HG02623 (cell line): ENCODE measurements around the gene EXD1.

Source experiments
- ATAC-seq: cut with Tn5 transposase; IDR thresholded peaks from one replicate; pipeline ENCODE4 v1.9.1; 2021; ENCODE audit warnings: moderate library complexity; ENCODE audit not compliant: unreplicated experiment

Gene EXD1

DNA sequence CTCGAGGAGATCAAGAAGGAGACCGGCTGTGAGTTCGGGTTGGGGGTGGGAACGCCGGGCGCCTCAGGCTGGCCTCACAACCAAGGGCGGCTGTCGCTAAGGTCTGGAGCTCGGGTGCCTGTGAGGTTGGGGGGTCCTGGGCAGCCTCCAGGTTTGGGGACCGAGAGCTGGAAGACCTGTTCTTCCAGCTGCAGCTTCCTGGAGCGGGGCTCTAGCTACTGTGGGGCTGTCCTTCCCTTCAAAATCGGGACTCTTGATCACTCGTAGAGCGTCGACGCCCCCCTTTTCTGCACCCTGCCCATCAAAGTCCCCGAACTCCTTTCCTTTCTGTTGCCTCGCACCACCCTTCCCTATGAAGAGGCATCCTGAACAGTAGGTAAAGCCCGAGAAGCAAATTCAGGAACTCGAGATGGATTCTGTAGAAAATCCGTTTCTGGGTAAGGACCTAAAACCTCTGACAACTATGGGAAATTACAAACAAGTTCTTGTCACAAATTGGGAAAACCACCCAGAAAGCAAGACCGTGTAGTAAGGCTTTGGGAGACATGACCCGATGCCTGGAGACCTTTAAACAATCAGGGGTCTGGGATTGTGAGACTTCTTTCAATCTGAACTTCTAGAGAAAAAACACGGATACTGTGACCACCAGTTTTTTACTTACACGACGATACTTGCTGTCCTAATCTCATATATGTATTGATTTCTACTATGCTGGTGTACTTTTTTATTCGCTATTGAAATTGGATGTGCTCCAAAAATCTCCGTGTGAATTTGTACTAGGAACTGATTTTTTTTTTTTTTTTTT, 1.1 kb upstream of the EXD1 start:
- ATAC-seq = peak; percentile 31

- ATAC-seq = no peak
These were observed 260 bp downstream of the EXD1 start for GRCh38 chr15:41230345-41230649.

GRCh38 chr15:41219381-41219780, 11.2 kb downstream of the EXD1 start:
- ATAC-seq = no peak

- no peak for ATAC-seq
These were observed 11.7 kb downstream of the EXD1 start for GRCh38 chr15:41218851-41219250.

GRCh38 chr15:41215708-41216107, 14.8 kb downstream of the EXD1 start:
- ATAC-seq = no peak

DNA sequence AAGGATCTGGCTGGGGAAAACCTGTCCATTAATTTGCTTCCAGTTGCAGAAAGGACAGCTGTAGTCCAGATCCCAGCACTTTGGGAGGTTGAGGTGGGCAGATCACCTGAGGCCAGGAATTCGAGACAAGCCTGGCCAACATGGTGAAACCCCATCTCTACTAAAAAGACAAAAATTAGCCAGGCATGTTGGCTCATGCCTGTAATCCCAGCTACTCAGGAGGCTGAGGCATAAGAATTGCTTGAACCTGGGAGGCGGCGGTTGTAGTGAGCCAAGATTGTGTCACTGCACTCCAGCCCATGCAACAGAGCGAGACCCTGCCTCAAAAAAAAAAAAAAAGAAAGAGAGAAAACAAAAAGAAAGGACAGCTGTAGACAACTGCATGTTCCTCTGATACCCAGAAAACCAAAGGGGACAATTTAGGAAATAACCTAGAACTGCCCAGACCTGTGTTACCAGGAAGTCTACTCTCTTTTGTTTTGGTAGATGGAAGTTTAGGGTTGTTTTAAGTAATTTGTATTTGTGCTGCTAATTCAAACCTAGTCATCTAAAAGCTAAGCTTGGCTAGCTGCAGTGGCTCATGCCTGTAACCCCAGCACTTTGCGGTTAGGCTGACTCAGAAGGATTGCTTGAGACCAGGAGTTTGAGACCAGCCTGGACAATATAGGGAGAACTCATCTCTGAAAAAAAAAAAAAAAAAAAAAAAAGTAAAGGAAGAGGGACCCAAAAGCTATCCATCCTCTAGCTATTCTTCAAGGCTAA, 22.7 kb downstream of the EXD1 start:
- ATAC-seq = no peak

- ATAC-seq = no peak
These were observed 25.2 kb downstream of the EXD1 start for GRCh38 chr15:41205315-41205714.

DNA sequence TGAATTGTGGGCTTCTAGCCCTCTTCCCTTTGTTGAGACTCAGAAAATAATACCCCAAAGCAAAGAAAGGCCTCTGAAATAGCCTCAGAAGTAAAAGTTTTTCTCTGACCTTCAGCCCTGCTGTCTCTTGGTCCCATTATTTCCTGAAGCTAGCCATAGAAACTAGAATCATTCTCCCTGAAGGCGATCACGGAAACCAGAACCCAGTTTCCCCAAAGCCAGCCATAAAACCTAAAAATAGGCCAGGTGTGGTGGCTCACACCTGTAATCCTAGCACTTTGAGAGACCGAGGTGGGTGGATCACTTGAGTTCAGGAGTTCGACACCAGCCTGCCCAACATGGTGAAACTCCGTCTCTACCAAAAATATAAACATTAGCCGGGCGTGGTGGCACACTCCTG, 27.2 kb downstream of the EXD1 start:
- no peak for ATAC-seq

DNA sequence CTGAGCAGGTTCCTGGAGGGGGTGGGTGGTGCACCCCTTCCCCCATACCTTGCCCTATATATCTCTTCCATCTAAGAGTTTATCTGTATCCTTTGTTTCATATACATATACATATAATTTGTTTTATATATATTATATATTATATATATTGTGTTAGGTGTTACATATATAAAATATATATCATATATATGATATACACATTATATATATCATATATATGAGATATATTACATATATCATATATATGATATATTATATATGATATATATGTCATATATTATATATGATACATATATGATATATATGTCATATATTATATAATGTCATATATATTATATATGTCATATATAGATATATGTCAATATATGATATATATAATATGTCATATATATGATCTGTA, 31.1 kb downstream of the EXD1 start:
- ATAC-seq = no peak

- no peak for ATAC-seq
These were observed 36.1 kb downstream of the EXD1 start for GRCh38 chr15:41194444-41194843.

GRCh38 chr15:41183581-41183980, 47.0 kb downstream of the EXD1 start:
- no peak for ATAC-seq

GRCh38 chr15:41182266-41182665, 48.3 kb downstream of the EXD1 start:
- no peak for ATAC-seq

- no peak for ATAC-seq
These were observed 50.3 kb downstream of the EXD1 start for GRCh38 chr15:41180206-41180789.

- no peak for ATAC-seq
These were observed 60.8 kb downstream of the EXD1 start for GRCh38 chr15:41169781-41170180.

GRCh38 chr15:41169086-41169485, 61.5 kb downstream of the EXD1 start:
- no peak for ATAC-seq

DNA sequence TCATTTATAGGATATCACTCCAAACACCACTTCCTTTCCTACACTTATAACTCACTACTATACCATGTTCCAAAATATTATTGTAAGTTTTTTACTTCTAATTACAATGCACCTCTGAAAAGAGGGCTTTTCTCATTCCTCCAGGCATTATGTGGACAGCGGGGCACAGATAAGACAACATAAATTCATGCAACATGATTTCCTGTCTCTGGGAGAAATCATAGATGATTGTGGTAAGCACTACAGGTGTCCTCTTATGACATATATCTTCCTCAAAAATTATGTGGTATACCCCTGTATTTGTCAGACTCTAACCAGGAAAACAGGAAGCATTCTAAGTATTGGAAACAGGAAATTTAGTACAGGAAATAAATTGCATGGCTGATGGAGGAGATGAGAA, 68.8 kb downstream of the EXD1 start:
- no peak for ATAC-seq

DNA sequence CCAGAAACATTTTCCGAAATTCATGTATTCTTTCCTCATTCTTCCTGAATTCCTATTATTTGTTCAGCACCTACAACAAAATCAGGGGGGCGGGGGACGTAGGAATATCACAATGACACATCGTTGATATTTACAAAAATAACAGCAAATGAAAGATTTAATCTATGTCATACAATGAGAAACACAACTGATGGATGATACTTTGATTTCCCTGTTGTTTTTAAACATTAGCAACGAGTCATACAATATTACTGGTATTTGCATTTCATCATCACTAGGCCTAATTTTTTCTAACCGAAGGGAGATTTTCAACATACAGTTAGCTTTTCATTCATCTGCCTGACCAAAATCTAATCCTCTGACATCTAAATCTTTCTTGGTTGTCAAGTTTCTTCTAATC, 69.2 kb downstream of the EXD1 start:
- no peak for ATAC-seq

DNA sequence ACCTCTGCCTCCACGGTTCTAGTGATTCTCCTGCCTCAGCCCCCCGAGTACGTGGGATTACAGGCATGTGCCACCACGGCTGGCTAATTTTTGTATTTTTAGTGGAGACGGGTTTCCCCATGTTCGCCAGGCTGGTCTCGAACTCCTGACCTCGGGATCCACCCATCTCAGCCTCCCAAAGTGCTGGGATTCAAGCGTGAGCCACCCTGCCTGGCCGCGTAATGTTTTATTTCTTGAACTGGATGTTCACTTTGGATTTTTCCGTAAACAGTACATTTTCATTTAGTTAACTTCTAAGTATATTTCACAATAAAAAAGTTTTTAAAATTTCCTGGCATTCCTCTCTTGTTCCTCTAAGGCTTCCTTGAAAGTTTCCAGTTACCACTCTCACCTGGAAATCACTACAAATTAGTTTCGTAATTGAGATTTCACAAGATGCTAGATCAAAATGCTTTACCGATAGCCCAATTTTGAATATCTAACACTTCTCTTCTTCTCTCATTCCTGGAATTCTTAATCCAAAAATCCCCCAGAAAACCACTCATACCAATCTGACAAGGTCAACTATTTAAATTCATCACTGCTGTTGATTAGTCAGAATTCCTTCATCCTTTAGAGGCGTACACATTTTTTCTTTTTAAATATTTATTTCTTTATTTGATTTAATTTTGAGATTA, 69.8 kb downstream of the EXD1 start:
- ATAC-seq = no peak

- no peak for ATAC-seq
These were observed 76.1 kb downstream of the EXD1 start for GRCh38 chr15:41154412-41154811.

GRCh38 chr15:41153733-41154132, 76.8 kb downstream of the EXD1 start:
- no peak for ATAC-seq

- no peak for ATAC-seq
These were observed 79.0 kb downstream of the EXD1 start for GRCh38 chr15:41151451-41152005.
